ENCODE measurements around the gene TLK2.

Gene TLK2

DNA sequence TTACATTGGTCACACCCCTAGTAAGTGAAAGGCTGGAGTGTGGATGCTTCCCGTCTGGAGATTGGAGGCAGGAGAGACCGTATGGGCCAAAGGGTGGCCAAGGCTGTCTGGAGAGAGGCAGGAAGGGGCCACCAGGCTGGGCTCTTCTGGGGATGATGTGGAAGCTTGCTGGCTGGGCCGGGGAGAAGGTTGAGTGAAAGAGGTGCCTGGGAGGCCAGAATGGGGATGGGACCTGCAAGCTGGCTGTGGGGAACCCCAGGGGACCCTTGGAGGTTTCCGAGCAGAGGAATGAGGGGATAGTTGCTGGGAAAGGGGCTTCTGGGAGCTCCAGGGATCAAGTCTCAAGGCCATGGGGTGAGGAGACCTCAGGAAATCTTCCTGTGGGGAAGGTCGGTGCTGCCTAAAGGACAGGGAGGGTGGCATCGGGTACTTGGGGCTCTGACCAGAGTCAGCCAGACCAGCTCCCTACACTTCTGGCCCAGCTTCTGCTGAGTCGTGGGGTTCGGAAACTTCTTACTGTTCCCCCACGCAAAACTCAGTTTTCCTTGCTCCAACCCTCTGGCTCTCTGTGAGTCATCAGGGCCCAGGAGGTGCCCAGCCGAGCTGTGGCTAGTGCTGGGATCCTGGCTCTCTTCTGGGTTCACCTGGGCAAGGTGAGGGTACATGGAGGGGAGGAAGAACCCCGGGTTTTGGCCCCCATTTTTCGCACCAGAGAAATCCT, 151.9 kb downstream of the TLK2 start:
- no peak for DNase-seq

DNA sequence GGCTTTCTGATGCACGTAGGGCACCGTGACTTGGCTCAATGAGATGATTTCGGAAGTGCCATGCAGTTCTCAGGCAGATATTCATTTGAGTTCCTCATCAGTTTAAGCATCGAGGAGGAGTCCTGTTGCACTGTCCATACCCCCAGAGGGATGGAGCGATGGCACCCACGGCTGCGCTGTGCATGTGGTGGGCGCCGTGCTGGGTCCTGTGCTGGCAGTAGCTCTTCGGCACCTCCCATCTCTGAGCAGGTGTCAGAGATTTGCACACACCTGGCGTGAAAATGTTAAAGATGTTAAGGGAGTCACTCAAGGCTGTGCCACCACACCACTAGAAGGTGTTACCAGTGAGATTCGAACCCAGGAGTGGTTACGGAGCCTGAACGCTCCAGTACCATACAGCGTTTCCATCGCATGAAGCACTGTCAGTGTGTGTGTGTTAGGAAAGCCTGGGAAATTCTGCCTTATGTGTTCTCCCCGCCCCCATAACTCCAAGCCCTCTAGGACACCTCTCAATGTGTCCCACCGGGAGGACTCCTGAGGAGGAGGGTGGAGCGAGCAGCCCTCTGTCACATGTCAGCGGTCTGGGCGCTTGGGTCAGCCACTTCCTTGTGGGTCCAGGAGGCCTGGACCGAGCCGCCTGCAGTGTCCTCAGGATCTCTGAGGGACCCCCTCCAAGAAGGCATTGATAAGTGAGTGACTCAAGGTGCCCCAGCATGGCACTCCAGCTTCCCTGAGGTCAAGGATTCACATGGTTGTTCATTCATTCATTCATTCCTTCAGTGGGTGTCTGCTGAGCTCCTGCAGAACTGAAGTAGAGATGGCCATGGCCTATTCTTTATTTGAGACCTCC, 152.7 kb downstream of the TLK2 start:
- no peak for DNase-seq

GRCh38 chr17:62631936-62632924, 153.6 kb downstream of the TLK2 start:
- DNase-seq = no peak

GRCh38 chr17:62637809-62638208, 159.2 kb downstream of the TLK2 start:
- no peak for DNase-seq

- no peak for DNase-seq
These were observed 162.5 kb downstream of the TLK2 start for GRCh38 chr17:62641153-62641552.

GRCh38 chr17:62641951-62642350, 163.3 kb downstream of the TLK2 start:
- no peak for DNase-seq

- no peak for DNase-seq
These were observed 164.9 kb downstream of the TLK2 start for GRCh38 chr17:62643496-62643895.

GRCh38 chr17:62644487-62645173, 166.0 kb downstream of the TLK2 start:
- no peak for DNase-seq

DNA sequence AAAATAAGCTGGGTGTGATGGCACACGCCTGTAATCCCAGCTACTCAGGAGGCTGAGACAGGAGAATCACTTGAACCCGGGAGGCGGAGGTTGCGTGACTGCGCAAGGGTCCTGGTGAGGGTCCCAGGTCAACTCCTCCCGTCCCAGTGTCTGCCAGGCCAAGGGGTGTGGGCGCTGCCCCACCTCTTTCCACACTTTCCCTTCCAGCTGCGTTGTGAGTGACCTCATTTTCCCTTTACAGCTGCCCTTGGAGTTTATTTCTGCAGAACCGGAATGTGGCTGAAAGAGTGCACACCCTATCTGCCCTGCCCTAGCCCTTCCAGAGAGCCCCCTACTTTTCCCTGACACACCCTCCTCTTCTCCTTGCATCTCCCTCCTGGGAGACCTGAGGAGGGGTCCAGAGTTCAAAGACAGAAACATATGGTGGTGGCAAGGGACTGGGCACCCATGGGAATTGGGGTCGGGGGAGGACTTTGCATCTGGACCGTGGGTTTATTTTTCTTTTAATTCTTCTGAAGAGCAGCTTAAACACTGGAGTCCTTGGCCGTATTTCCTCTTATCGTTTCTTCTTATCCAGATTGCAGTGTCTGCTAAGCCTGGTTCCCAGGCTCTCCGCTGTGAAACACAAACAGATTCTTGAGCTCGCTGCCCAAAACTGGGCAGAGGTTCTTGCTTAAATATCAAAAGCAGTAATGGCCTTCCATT, 169.8 kb downstream of the TLK2 start:
- no peak for DNase-seq

GRCh38 chr17:62648956-62649294, 170.3 kb downstream of the TLK2 start:
- no peak for DNase-seq

GRCh38 chr17:62649570-62649969, 170.9 kb downstream of the TLK2 start:
- no peak for DNase-seq

DNA sequence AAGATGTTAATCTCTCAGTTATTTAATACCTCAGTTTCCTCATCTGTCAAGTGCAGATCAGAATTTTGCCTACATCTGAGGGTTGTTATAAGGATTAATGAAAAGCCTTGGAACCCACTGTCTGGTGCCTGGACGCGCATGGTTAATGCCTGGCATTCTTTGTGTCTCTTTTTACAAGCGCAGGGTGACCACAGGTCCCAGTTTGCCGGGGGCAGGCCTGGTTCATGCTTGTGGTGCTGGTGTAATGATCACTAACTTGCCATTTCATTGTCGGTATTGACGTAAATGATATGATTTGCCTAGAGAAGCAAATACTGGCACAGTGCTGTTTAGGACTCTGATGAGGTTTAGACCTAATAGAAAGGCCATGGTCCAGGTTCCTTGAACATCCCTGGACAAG, 172.0 kb downstream of the TLK2 start:
- DNase-seq = no peak

GRCh38 chr17:62652251-62653001, 173.8 kb downstream of the TLK2 start:
- peak in 2 of 5 experiments; percentile 17 to 65 for DNase-seq

GRCh38 chr17:62653002-62653825, 174.6 kb downstream of the TLK2 start:
- DNase-seq = peak in 4 of 5 experiments; percentile 42 to 89 (median 74)

DNA sequence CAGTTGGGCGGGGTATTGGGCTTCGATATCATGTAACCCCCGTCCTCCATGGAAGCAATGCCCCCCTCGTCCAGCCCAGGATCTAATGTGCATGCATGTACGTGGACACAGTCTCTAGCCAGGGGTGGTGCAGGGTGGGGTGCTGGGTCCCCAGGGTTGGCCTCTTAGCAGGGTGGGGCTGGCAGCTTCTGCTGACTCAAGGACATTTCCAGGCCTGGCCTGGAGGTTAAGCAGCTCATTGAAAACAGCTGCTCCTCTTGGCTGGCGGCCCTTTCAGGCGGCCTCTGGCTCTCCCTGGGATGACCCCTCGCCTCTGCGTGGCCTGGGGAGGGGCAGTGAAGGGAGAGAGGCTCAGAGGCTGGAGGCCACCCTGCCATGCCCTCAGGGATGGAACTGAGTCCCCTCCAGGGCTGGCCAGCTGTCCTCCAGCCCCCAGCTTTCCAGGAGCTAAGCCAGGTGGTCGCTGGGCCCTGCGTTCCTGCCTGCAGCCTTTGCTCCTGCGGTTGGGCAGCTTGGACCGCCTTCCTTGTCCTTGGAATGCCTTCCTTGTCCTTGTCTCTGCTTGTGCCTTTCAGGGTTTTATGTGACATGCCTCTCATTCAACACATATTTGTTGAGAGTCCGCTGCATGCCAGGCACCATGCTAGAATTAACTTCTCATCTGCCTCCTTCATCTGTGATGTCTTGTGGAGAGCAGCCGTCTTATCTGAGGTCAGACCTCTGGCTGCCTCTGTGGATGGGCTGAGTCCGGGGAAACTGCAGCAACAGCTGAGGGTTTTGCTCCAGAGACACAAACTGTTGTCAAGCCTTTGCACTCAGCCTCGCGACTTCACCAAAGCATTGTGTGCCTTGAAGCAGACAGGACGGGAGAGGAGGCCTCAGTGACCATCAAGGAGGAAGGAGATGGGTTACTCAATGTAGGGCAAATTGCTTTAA, 175.5 kb downstream of the TLK2 start:
- DNase-seq = no peak

DNA sequence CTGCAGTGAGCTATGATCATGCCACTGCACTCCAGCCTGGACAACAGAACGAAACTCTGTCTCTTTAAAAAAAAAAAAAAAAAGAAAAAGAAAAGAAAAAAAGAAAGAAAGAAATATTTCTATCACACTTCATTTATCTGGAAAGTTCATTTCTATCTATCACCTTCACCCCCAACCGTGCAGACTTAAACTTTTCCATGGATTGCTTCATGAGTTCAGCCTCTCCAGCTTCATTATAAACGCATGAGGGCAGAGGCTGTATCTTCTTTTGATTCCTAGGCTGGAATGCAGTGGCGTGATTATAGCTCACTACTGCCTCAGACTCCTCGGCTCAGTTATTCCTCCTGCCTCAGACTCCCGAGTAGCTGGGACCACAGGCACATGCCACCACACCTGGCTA, 177.0 kb downstream of the TLK2 start:
- DNase-seq = no peak

GRCh38 chr17:62656446-62656845, 177.8 kb downstream of the TLK2 start:
- DNase-seq = no peak

- DNase-seq = no peak
These were observed 178.6 kb downstream of the TLK2 start for GRCh38 chr17:62657145-62657665.

DNA sequence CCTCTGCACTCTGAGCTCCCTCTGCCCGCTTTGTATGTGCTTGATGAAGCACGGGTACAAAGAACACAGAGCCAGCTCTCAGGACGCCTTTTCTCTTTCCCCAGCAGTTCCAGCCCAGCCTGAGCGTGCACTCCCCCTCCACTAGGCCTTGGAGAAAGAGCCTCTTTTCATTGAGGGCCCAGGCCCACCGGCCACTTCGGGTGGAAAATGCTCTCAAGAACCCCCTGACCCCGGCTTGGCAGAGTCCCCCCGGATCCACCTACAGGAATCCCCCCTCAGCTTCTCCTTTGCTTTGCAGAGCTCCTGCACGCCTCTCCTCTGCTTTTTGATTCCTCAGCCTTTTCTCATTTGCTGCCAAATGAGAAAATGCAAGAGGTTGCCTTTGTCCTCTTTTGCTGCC, 179.1 kb downstream of the TLK2 start:
- DNase-seq = no peak
